DND-41 (cell line): ENCODE measurements around the gene SHFL.

Source experiments
- ATAC-seq: fragments of 200-7000 bp; cut with Tn5 transposase; 3 replicates; pipeline ENCODE4 v1.9.1; 2021; ENCODE audit warnings: low read depth; ENCODE audit not compliant: insufficient read depth
- DNase-seq: peaks from one replicate; pipeline ENCODE4 v3.0.0-alpha.2; 2020
- H2AFZ ChIP-seq: 2 replicates; pipeline ENCODE4 v1.6.0; 2012; ENCODE audit warnings: low read depth, low read length
- H3K27ac ChIP-seq: 2 replicates; pipeline ENCODE4 v1.5.1; 2012; ENCODE audit warnings: low read length, inconsistent platforms
- H3K27me3 ChIP-seq: fragments of 200-600 bp; sonication (generic); 2 replicates; pipeline ENCODE4 v1.6.0; 2012; ENCODE audit warnings: low read length, mild to moderate bottlenecking, inconsistent platforms; ENCODE audit not compliant: insufficient read depth, poor library complexity
- H3K36me3 ChIP-seq: 2 replicates; pipeline ENCODE4 v1.5.1; 2012; ENCODE audit warnings: low read length, inconsistent platforms; ENCODE audit not compliant: insufficient read depth
- H3K4me1 ChIP-seq: 2 replicates; pipeline ENCODE4 v1.5.1; 2012; ENCODE audit warnings: mild to moderate bottlenecking, low read length; ENCODE audit not compliant: insufficient read depth
- H3K4me2 ChIP-seq: 2 replicates; pipeline ENCODE4 v1.6.0; 2012; ENCODE audit warnings: mild to moderate bottlenecking, moderate library complexity, low read length, inconsistent platforms; ENCODE audit not compliant: insufficient read depth
- H3K4me3 ChIP-seq, 2 experiments: fragments of 200-600 bp in 1 of 2; shearing (Covaris generic) in 1 of 2; 2 replicates each; pipeline ENCODE4 v1.5.1; 2012 to 2016; ENCODE audit warnings: inconsistent platforms in 2 of 2, low read length in 2 of 2, mild to moderate bottlenecking in 2 of 2, low read depth in 1 of 2, moderate library complexity in 1 of 2
- H3K79me2 ChIP-seq: 2 replicates; pipeline ENCODE4 v1.6.0; 2012; ENCODE audit warnings: low read length, inconsistent platforms; ENCODE audit not compliant: insufficient read depth
- H3K9ac ChIP-seq: 2 replicates; pipeline ENCODE4 v1.6.0; 2012; ENCODE audit warnings: low read depth, mild to moderate bottlenecking, inconsistent platforms, low read length, moderate library complexity
- H3K9me3 ChIP-seq: 2 replicates; pipeline ENCODE4 v1.5.1; 2012; ENCODE audit warnings: low read length, moderate library complexity, mild to moderate bottlenecking, inconsistent platforms; ENCODE audit not compliant: insufficient read depth, severe bottlenecking
- H4K20me1 ChIP-seq: 2 replicates; pipeline ENCODE4 v1.6.0; 2012; ENCODE audit warnings: low read length; ENCODE audit not compliant: insufficient read depth
- EZH2 ChIP-seq: IDR thresholded peaks from 3 replicates; pipeline ENCODE4 v1.6.1; 2012; ENCODE audit warnings: borderline replicate concordance, low read depth, mild to moderate bottlenecking, moderate library complexity, low read length, inconsistent platforms; ENCODE audit not compliant: severe bottlenecking
- TF ChIP-seq, protein P1 (sequence below): IDR thresholded peaks from 2 replicates; pipeline ENCODE4 v1.5.1; 2012; ENCODE audit warnings: borderline replicate concordance, low read length, moderate library complexity, mild to moderate bottlenecking; ENCODE audit not compliant: poor library complexity, severe bottlenecking; ENCODE audit errors: extremely low read depth

The SHFL gene

DNA sequence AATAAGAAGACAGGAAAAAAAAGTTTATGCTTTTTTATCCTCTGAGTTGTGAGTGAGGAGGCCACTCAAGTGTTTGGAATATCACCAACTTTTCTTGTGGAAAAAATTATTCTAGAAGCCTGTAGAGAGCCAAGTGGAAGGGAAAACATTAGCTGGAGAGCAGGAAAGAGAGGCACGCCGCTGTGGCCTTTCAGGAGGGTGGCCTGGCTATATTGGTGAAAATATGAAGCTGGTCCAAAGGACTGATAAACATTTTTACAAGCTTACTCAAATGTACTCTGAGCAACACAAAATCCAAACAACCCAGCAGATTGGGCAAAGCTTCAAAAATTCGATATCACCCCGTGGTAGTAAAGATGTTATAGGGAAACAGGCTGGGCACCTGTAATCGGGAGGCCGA, 35.9 kb downstream of the SHFL start:
- DNase-seq: no peak

DNA sequence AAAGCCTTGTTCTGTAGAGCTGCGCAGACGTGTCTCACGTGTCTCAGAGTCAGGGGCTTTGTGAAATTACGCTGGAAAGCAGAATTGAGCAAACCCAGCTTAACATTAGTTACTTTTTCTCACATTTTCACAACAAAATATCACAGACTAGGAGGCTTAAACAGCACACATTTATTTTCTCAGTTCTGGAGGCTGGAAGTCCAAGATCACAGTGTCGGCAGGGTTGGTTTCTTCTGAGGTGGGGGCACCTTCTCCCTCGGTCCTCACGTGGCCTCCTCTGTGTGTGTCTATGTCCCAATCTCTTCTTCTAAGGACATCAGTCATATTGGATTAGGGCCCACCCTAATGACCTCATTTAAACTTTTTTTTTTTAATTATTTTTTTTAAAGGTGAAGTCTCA, 38.3 kb downstream of the SHFL start:
- H3K79me2 ChIP-seq: peaks cover 3% of the 10 kb centered on the region
- TF ChIP-seq, protein P1, sequence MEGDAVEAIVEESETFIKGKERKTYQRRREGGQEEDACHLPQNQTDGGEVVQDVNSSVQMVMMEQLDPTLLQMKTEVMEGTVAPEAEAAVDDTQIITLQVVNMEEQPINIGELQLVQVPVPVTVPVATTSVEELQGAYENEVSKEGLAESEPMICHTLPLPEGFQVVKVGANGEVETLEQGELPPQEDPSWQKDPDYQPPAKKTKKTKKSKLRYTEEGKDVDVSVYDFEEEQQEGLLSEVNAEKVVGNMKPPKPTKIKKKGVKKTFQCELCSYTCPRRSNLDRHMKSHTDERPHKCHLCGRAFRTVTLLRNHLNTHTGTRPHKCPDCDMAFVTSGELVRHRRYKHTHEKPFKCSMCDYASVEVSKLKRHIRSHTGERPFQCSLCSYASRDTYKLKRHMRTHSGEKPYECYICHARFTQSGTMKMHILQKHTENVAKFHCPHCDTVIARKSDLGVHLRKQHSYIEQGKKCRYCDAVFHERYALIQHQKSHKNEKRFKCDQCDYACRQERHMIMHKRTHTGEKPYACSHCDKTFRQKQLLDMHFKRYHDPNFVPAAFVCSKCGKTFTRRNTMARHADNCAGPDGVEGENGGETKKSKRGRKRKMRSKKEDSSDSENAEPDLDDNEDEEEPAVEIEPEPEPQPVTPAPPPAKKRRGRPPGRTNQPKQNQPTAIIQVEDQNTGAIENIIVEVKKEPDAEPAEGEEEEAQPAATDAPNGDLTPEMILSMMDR: no peak
- TF ChIP-seq EZH2: no peak
- H3K9ac ChIP-seq: no peak overlapping the region

More for the DNA sequence above, 35.9 kb downstream of the SHFL start:
- H3K36me3 ChIP-seq: peaks cover 36% of the 10 kb centered on the region
- no peaks in the 10 kb centered on the region for H3K9me3 ChIP-seq
- no peak overlapping the region for H2AFZ ChIP-seq
- no peak overlapping the region for H3K27ac ChIP-seq
- no peak overlapping the region for H3K4me3 ChIP-seq
- no peak overlapping the region for H3K4me2 ChIP-seq
- H4K20me1 ChIP-seq: peaks cover 19% of the 10 kb centered on the region
- ATAC-seq: no peak
- H3K9ac ChIP-seq: no peak overlapping the region
- no peaks in the 10 kb centered on the region for H3K27me3 ChIP-seq
- peaks cover 19% of the 10 kb centered on the region for H3K4me1 ChIP-seq
- H3K79me2 ChIP-seq: peaks cover 27% of the 10 kb centered on the region
- TF ChIP-seq EZH2: no peak
- TF ChIP-seq, protein P1: no peak

DNA sequence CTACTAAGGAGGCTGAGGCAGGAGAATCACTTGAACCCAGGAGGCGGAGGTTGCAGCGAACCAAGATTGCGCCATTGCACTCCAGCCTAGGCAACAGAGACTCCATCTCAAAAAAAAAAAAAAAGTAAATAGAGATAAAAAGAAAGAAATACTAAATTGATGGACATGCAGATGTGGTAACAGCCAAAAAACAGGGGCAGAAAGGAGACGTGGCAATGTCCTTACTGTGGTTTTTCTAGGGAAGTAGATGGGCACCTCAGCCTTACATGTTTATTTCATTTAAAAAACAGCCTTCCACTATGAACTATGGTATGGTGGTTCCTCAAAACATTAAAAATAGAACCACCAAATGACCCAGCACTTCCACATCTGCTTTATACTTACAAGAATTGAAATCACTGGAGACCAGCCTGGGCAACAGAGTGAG, 40.1 kb downstream of the SHFL start:
- Histone ChIP-seq H3K4me3 (no peak overlapping the region), H3K9me3 (no peaks in the 10 kb centered on the region), H3K36me3 (peaks cover 53% of the 10 kb centered on the region), H4K20me1 (peaks cover 8% of the 10 kb centered on the region; the same call in 1 of the 2 replicates), H2AFZ (no peak overlapping the region), H3K4me2 (no peak overlapping the region), H3K27me3 (no peaks in the 10 kb centered on the region), H3K79me2 (no peaks in the 10 kb centered on the region), H3K4me1 (no peaks in the 10 kb centered on the region), H3K27ac (no peak overlapping the region), H3K9ac (no peak overlapping the region)
- ATAC-seq: no peak
- no peak for DNase-seq
- TF ChIP-seq EZH2: no peak
- TF ChIP-seq, protein P1: no peak

More for the DNA sequence above, 38.3 kb downstream of the SHFL start:
- Histone ChIP-seq H3K27ac (no peak overlapping the region), H4K20me1 (peaks cover 5% of the 10 kb centered on the region; the same call in 1 of the 2 replicates), H3K36me3 (peaks cover 38% of the 10 kb centered on the region), H2AFZ (no peak overlapping the region), H3K4me3 (no peak overlapping the region), H3K9me3 (no peaks in the 10 kb centered on the region), H3K27me3 (no peaks in the 10 kb centered on the region), H3K4me2 (no peak overlapping the region), H3K4me1 (peaks cover 3% of the 10 kb centered on the region)
- no peak for DNase-seq
- no peak for ATAC-seq

DNA sequence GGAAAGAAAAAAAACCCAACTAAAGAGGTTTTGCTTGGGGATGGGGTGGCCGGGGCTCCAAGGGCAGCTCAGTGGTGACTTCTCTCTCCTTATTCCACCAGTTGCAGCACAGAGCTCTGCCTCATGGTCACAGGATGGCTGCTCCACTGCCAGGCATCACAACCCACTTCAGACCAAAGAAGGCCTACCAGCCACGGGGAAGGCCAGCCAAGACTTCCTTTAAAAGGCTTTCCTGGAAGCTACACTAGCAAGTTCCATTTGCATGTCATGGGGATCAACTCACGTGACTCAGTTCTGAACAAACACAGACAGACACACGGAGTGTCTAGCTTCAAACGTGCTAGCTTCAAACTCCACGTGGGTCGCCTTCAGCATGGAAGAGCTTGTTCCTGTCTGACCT, 46.8 kb downstream of the SHFL start:
- Histone ChIP-seq H3K4me2 (no peak overlapping the region), H3K79me2 (0 out of 2 replicates have a peak, but pooled peaks cover 3% of the 10 kb centered on the region), H3K4me3 (no peak overlapping the region), H2AFZ (no peak overlapping the region), H3K36me3 (peaks cover 97% of the 10 kb centered on the region), H3K9me3 (no peaks in the 10 kb centered on the region), H3K27me3 (no peaks in the 10 kb centered on the region), H3K9ac (no peak overlapping the region), H3K27ac (no peak overlapping the region), H4K20me1 (peaks cover 37% of the 10 kb centered on the region), H3K4me1 (no peaks in the 10 kb centered on the region)
- TF ChIP-seq, protein P1: no peak
- no peak for TF ChIP-seq EZH2
- no peak for DNase-seq
- no peak for ATAC-seq
